Activated CD4-positive, alpha-beta T cell treated with anti-CD3 and anti-CD28 coated beads, Interleukin-2, amount 50 U/mL, for 24 hours (primary cell): ENCODE measurements around the gene MTHFD1L.

Experiments
- DNase-seq, 2 donors: peaks; one replicate each; pipeline ENCODE4 v3.0.0-alpha.2; 2020; ENCODE audit warnings: low read depth in 1 of 2, low spot score in 1 of 2

Gene MTHFD1L

GRCh38 chr6:151148111-151148510, 282.6 kb downstream of the MTHFD1L start:
- no peak for DNase-seq

GRCh38 chr6:151149793-151150192, 284.3 kb downstream of the MTHFD1L start:
- no peak for DNase-seq
